SJCRH30 (cell line): ENCODE data around the gene SORBS1. TPM values are rescaled to one million over a fixed set of nuclear protein-coding genes. Genes with fewer than 3 reads are reported as not detected.

Source experiments
- DNase-seq, 2 experiments: peaks; one replicate each; pipeline ENCODE4 v3.0.0-alpha.2; 2015 to 2020
- H3K27ac ChIP-seq: fragments of 250-450 bp; sonication (Bioruptor Pico); 2 replicates; pipeline ENCODE4 v1.5.1; 2020; ENCODE audit warnings: mild to moderate bottlenecking, moderate library complexity
- H3K27me3 ChIP-seq: fragments of 250-450 bp; sonication (Bioruptor Pico); 2 replicates; pipeline ENCODE4 v1.5.1; 2020; ENCODE audit warnings: mild to moderate bottlenecking, moderate library complexity
- H3K36me3 ChIP-seq: fragments of 250-450 bp; sonication (Bioruptor Pico); 2 replicates; pipeline ENCODE4 v1.5.1; 2020; ENCODE audit warnings: mild to moderate bottlenecking, moderate library complexity
- H3K4me1 ChIP-seq: fragments of 250-450 bp; sonication (Bioruptor Pico); 2 replicates; pipeline ENCODE4 v1.5.1; 2020; ENCODE audit warnings: mild to moderate bottlenecking, moderate library complexity
- H3K4me3 ChIP-seq: fragments of 250-450 bp; sonication (Bioruptor Pico); 2 replicates; pipeline ENCODE4 v1.5.1; 2020; ENCODE audit warnings: mild to moderate bottlenecking, moderate library complexity
- H3K9me3 ChIP-seq: fragments of 250-450 bp; sonication (Bioruptor Pico); replicated peaks from 2 replicates; pipeline ENCODE4 v1.5.1; 2020; ENCODE audit warnings: mild to moderate bottlenecking, moderate library complexity
- total RNA-seq: library from RNA; depleted of rRNA; stranded (reverse); fragments of >200 nt; shearing (Covaris generic); gene quantifications from 2 replicates; pipeline ENCODE4 v1.2.3, GENCODE V29; 2014

The SORBS1 gene
- total RNA-seq, 1 experiment from 2014 or later = 17.1 TPM

- Histone ChIP-seq H3K4me3 (no peak overlapping the region), H3K27ac (no peak overlapping the region), H3K4me1 (no peaks in the 10 kb centered on the region), H3K27me3 (no peaks in the 10 kb centered on the region), H3K9me3 (no peaks in the 10 kb centered on the region), H3K36me3 (no peaks in the 10 kb centered on the region)
- DNase-seq = no peak
Measured at GRCh38 chr10:95289003-95289920, 271.9 kb downstream of the SORBS1 start.

GRCh38 chr10:95288303-95288702 is 272.9 kb downstream of the SORBS1 start:
- no peak for DNase-seq
- Histone ChIP-seq H3K36me3 (no peaks in the 10 kb centered on the region), H3K27ac (no peak overlapping the region), H3K4me3 (no peak overlapping the region), H3K27me3 (no peaks in the 10 kb centered on the region), H3K9me3 (no peaks in the 10 kb centered on the region), H3K4me1 (no peaks in the 10 kb centered on the region)

GRCh38 chr10:95287281-95287680 is 273.9 kb downstream of the SORBS1 start:
- no peaks in the 10 kb centered on the region for H3K4me1 ChIP-seq
- no peak for DNase-seq
- no peak overlapping the region for H3K4me3 ChIP-seq
- no peak overlapping the region for H3K27ac ChIP-seq
- H3K27me3 ChIP-seq = no peaks in the 10 kb centered on the region
- H3K36me3 ChIP-seq = no peaks in the 10 kb centered on the region
- no peaks in the 10 kb centered on the region for H3K9me3 ChIP-seq

GRCh38 chr10:95286707-95287106 is 274.5 kb downstream of the SORBS1 start:
- Histone ChIP-seq H3K27ac (no peak overlapping the region), H3K27me3 (no peaks in the 10 kb centered on the region), H3K4me3 (no peak overlapping the region), H3K36me3 (no peaks in the 10 kb centered on the region), H3K4me1 (no peaks in the 10 kb centered on the region), H3K9me3 (no peaks in the 10 kb centered on the region)
- DNase-seq = no peak

GRCh38 chr10:95285556-95285955 is 275.6 kb downstream of the SORBS1 start:
- Histone ChIP-seq H3K4me3 (no peak overlapping the region), H3K27ac (no peak overlapping the region), H3K4me1 (no peaks in the 10 kb centered on the region), H3K27me3 (no peaks in the 10 kb centered on the region), H3K36me3 (no peaks in the 10 kb centered on the region), H3K9me3 (no peaks in the 10 kb centered on the region)
- no peak for DNase-seq

- Histone ChIP-seq H3K27ac (no peak overlapping the region), H3K4me1 (no peaks in the 10 kb centered on the region), H3K27me3 (no peaks in the 10 kb centered on the region), H3K4me3 (no peak overlapping the region), H3K36me3 (no peaks in the 10 kb centered on the region), H3K9me3 (no peaks in the 10 kb centered on the region)
- no peak for DNase-seq
Measured at GRCh38 chr10:95284807-95285206, 276.4 kb downstream of the SORBS1 start.

- no peak overlapping the region for H3K27ac ChIP-seq
- no peaks in the 10 kb centered on the region for H3K27me3 ChIP-seq
- no peaks in the 10 kb centered on the region for H3K4me1 ChIP-seq
- no peaks in the 10 kb centered on the region for H3K9me3 ChIP-seq
- no peaks in the 10 kb centered on the region for H3K36me3 ChIP-seq
- H3K4me3 ChIP-seq = no peak overlapping the region
- no peak for DNase-seq
Measured at GRCh38 chr10:95282107-95282506, 279.1 kb downstream of the SORBS1 start.

- H3K27ac ChIP-seq = no peak overlapping the region
- H3K4me1 ChIP-seq = no peaks in the 10 kb centered on the region
- no peaks in the 10 kb centered on the region for H3K27me3 ChIP-seq
- no peak overlapping the region for H3K4me3 ChIP-seq
- no peaks in the 10 kb centered on the region for H3K9me3 ChIP-seq
- no peaks in the 10 kb centered on the region for H3K36me3 ChIP-seq
- DNase-seq = no peak
Measured at GRCh38 chr10:95281206-95281605, 280.0 kb downstream of the SORBS1 start.

DNA sequence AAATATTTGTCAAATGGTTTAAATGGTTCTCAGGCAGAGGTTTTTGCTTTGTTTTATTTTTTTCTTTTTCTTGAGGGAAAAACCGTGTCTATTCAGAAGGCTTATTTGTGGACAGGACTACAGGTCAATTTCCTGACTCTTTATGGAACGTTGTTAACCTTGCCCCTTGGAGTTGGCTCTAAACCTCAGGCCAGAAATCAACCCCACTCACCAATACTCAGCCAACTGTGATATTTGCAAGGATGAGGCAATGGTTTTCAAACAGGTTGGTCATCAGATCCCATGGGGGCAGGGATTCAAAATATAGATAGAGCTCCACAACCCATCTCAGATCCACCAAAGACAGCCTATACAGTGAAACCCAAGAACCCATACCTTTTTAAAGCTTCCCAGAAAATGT is 280.5 kb downstream of the SORBS1 start:
- Histone ChIP-seq H3K4me3 (no peak overlapping the region), H3K27me3 (no peaks in the 10 kb centered on the region), H3K9me3 (no peaks in the 10 kb centered on the region), H3K27ac (no peak overlapping the region), H3K4me1 (no peaks in the 10 kb centered on the region), H3K36me3 (no peaks in the 10 kb centered on the region)
- no peak for DNase-seq

DNA sequence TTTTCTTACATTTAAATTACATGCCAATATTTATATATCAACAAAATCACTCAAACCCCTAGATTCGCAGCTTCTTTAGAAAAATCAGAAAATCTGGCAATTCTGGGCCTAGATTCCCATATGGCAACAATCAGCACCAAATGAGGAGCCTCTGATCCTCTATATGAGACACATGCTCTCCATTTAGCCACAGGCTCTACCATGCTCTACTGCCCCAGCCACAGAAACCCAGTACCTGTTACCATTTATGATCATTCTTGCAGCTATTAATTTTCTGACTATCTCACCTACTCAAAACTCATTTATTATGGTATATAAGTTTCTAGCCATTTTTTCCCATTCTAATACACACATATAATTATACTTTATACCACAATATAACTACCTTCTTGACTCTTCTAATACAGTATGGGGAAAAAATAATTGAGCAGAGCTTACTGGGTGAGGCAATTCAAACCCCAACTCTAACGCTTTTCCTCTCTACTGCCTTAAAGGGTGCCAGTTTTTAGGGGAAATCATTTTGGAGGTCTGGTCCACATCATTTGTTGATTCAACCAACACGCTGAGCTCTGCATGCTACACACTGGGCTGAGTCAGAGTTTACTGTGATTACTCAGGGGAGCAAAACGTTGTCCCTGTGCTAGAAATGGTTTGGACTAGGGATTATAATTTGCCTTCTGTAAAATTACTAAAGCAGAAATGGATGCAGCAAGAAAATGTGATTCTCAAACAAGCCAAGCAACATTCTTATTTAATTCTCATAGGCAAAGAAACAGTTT is 281.9 kb downstream of the SORBS1 start:
- H3K36me3 ChIP-seq = no peaks in the 10 kb centered on the region
- H3K4me1 ChIP-seq = no peaks in the 10 kb centered on the region
- H3K9me3 ChIP-seq = no peaks in the 10 kb centered on the region
- H3K4me3 ChIP-seq = no peak overlapping the region
- no peak for DNase-seq
- no peaks in the 10 kb centered on the region for H3K27me3 ChIP-seq
- no peak overlapping the region for H3K27ac ChIP-seq

DNA sequence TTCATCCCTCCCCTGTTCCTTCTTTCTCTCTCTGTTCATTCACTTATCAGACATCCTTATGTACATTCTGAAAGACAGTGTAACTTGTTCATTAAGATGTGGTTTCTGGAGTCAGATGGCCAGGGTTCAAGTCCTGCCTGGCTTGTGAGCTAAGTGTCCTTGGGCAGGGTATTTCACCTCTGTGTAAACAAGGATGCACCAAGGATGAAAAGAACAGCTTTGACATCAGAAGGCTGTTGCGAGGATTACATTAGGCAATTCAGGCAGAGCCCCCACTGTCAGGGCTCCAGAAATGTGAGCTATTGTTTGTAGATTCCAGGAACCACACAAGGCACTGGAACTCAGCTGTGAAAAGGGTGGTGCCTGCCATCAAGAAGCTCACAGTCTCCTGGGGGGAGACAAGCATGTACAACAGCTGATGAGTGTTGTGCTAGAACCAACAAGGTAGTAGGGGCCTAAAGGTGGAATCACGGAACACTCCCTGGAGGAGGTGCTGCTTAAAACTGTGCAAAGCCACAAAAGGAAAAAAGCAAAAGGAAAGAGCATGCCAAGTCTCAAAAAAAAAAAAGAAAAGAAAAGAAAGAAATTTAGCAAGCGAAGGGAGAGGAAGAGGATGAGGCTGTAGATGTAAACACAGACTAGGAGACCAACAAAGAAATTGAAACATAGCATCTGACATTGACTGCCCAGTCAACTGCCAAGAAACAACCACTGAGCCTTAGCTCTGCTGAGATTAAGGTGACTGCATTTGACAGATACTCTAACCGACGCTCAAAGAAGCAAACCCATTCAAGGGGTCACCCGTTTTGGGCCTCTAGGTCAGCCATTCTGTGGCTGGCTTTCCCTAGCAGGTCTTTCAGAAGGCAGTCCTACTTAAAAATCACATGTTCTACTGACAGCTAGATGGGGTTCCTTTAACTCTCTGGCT is 282.8 kb downstream of the SORBS1 start:
- Histone ChIP-seq H3K27ac (no peak overlapping the region), H3K4me3 (no peak overlapping the region), H3K9me3 (no peaks in the 10 kb centered on the region), H3K27me3 (no peaks in the 10 kb centered on the region), H3K4me1 (peaks cover 4% of the 10 kb centered on the region; the same call in 1 of the 2 replicates), H3K36me3 (no peaks in the 10 kb centered on the region)
- peak in 1 of 2 experiments; percentile 14 for DNase-seq

- Histone ChIP-seq H3K27ac (no peak overlapping the region), H3K4me1 (peaks cover 4% of the 10 kb centered on the region; the same call in 1 of the 2 replicates)
Measured at GRCh38 chr10:95277614-95278013, 283.6 kb downstream of the SORBS1 start.

GRCh38 chr10:95277201-95277570 is 284.0 kb downstream of the SORBS1 start:
- Histone ChIP-seq H3K36me3 (no peaks in the 10 kb centered on the region), H3K4me3 (no peak overlapping the region), H3K9me3 (no peaks in the 10 kb centered on the region), H3K27ac (no peak overlapping the region), H3K4me1 (peaks cover 4% of the 10 kb centered on the region; the same call in 1 of the 2 replicates), H3K27me3 (no peaks in the 10 kb centered on the region)
- DNase-seq = peak in 1 of 2 experiments; percentile 17

More at GRCh38 chr10:95277614-95278013, 283.6 kb downstream of the SORBS1 start:
- Histone ChIP-seq H3K27me3 (no peaks in the 10 kb centered on the region), H3K9me3 (no peaks in the 10 kb centered on the region), H3K4me3 (no peak overlapping the region), H3K36me3 (no peaks in the 10 kb centered on the region)
- no peak for DNase-seq

DNA sequence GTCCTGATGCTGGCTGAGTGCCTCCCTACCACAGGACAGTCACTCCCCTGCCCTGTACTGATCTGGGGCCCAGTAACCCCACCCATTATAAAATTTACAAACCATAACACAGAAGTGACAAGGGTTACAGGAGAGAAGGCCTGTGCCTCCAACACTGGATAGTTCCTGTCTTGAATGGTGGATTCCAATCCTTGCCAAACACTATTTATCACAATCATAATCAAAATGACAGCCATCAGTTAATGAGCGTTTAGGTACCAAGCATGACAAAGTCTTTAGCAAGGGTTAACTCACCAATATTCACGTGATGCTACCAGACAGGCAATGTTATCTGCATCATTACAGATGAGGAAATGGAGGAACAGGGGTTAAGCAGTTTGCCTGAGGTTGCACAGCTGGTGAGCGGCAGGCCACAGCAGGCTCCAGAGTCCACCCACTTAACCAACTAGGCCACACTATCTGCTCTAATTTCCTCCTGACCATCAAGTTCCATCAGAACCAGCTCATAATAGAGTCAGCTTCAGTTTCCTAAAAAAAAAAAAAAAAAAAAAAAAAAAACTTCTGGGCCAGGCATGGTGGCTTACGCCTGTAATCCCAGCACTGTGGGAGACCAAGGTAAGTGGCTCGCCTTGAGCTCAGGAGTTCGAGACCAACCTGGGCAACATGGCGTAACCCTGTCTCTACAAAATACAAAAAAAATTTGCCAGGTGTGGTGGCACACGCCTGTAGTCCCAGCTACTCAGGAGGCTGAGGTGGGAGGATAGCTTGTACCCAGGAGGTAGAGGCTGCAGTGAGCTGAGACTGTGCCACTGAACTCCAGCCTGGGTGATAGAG is 284.6 kb downstream of the SORBS1 start:
- H3K27me3 ChIP-seq = no peaks in the 10 kb centered on the region
- H3K27ac ChIP-seq = no peak overlapping the region
- H3K36me3 ChIP-seq = no peaks in the 10 kb centered on the region
- H3K9me3 ChIP-seq = no peaks in the 10 kb centered on the region
- H3K4me1 ChIP-seq = peaks cover 4% of the 10 kb centered on the region; the same call in 1 of the 2 replicates
- H3K4me3 ChIP-seq = no peak overlapping the region
- no peak for DNase-seq
